ENCODE results near the gene RAD18. TPM values are rescaled to one million over a fixed set of nuclear protein-coding genes. Genes with fewer than 3 reads are reported as not detected.

RAD18 gene
- total RNA-seq, 1 donor from 2014 or later: 35.4 TPM

- Histone ChIP-seq H3K27ac (no peak overlapping the region), H3K4me1 (peaks cover 22% of the 10 kb centered on the region), H3K4me3 (no peak overlapping the region), H3K36me3 (no peaks in the 10 kb centered on the region), H3K27me3 (peaks cover 4% of the 10 kb centered on the region), H3K9me3 (no peaks in the 10 kb centered on the region)
- no peak for DNase-seq (ENCODE audit: extremely low spot score in 2 of 2)
- intact Hi-C loops (cut with DNase I): no loop called here
- TF ChIP-seq CTCF (IDR thresholded peaks at IDR 0.05) (no peak), POLR2A (IDR thresholded peaks at IDR 0.05) (no peak), POLR2AphosphoS5 (IDR thresholded peaks at IDR 0.05; ENCODE audit: insufficient read depth in 1 of 2, low read depth in 1 of 2) (no peak)
These were observed 1.4 kb upstream of the RAD18 start for GRCh38 chr3:8964436-8965370.

GRCh38 chr3:8962226-8962861, 928 bp downstream of the RAD18 start:
- DNase-seq (ENCODE audit: extremely low spot score in 2 of 2): no peak
- Histone ChIP-seq H3K4me3 (peak overlapping the region; percentile 81 to 90), H3K9me3 (no peaks in the 10 kb centered on the region), H3K27ac (peak overlapping the region; percentile 75), H3K27me3 (no peaks in the 10 kb centered on the region), H3K36me3 (no peaks in the 10 kb centered on the region), H3K4me1 (peaks cover 22% of the 10 kb centered on the region)
- intact Hi-C loops (cut with DNase I): no loop called here
- no peak for TF ChIP-seq CTCF (IDR thresholded peaks at IDR 0.05)
- no peak for TF ChIP-seq POLR2A (IDR thresholded peaks at IDR 0.05)
- TF ChIP-seq POLR2AphosphoS5 (IDR thresholded peaks at IDR 0.05; ENCODE audit: insufficient read depth in 1 of 2, low read depth in 1 of 2): no peak

- no peaks in the 10 kb centered on the region for H3K27me3 ChIP-seq
- no peak overlapping the region for H3K4me3 ChIP-seq
- intact Hi-C loops (cut with DNase I): no loop called here
- no peak for DNase-seq (ENCODE audit: extremely low spot score in 2 of 2)
- H3K27ac ChIP-seq: no peak overlapping the region
- H3K4me1 ChIP-seq: peaks cover 22% of the 10 kb centered on the region
- H3K9me3 ChIP-seq: no peaks in the 10 kb centered on the region
- H3K36me3 ChIP-seq: peaks cover 0 to 5% of the 10 kb centered on the region in 2 donors
- no peak for TF ChIP-seq POLR2A (IDR thresholded peaks at IDR 0.05)
- TF ChIP-seq CTCF (IDR thresholded peaks at IDR 0.05): no peak
- TF ChIP-seq POLR2AphosphoS5 (IDR thresholded peaks at IDR 0.05; ENCODE audit: insufficient read depth in 1 of 2, low read depth in 1 of 2): no peak
These were observed 3.6 kb downstream of the RAD18 start for GRCh38 chr3:8959668-8960067.

- Histone ChIP-seq H3K9me3 (no peaks in the 10 kb centered on the region), H3K27me3 (no peaks in the 10 kb centered on the region), H3K27ac (no peak overlapping the region), H3K4me1 (no peaks in the 10 kb centered on the region), H3K4me3 (no peak overlapping the region), H3K36me3 (peaks cover 0 to 5% of the 10 kb centered on the region in 2 donors)
- TF ChIP-seq POLR2AphosphoS5 (IDR thresholded peaks at IDR 0.05; ENCODE audit: insufficient read depth in 1 of 2, low read depth in 1 of 2) (no peak), POLR2A (IDR thresholded peaks at IDR 0.05) (no peak), CTCF (IDR thresholded peaks at IDR 0.05) (no peak)
- intact Hi-C loops (cut with DNase I): no loop called here
- DNase-seq (ENCODE audit: extremely low spot score in 2 of 2): no peak
These were observed 8.1 kb downstream of the RAD18 start for GRCh38 chr3:8954938-8955763.

Data from vagina (tissue), 2 donors.